Mesendoderm (in vitro differentiated cells): ENCODE measurements around the gene PHYHD1.

Experiments
- DNase-seq: peaks from one replicate; pipeline ENCODE4 v3.0.0; 2013
- H2AK5ac ChIP-seq: 2 replicates; pipeline ENCODE4 v1.6.1; 2013; ENCODE audit warnings: low read length, inconsistent platforms
- H2BK120ac ChIP-seq: 2 replicates; pipeline ENCODE4 v1.6.1; 2013; ENCODE audit warnings: low read depth, mild to moderate bottlenecking, low read length, moderate library complexity, mixed read lengths
- H2BK15ac ChIP-seq: replicated peaks from 2 replicates; pipeline ENCODE4 v1.6.1; 2013; ENCODE audit warnings: low read depth, mild to moderate bottlenecking, moderate library complexity
- H2BK5ac ChIP-seq: 2 replicates; pipeline ENCODE4 v1.6.1; 2013; ENCODE audit warnings: low read length, inconsistent platforms
- H3K18ac ChIP-seq: 2 replicates; pipeline ENCODE4 v1.6.1; 2013; ENCODE audit warnings: mild to moderate bottlenecking, low read length, mixed read lengths
- H3K23ac ChIP-seq: one replicate; pipeline ENCODE4 v1.6.1; 2013; ENCODE audit warnings: low read length
- H3K27ac ChIP-seq: 2 replicates; pipeline ENCODE4 v1.5.1; 2013; ENCODE audit warnings: low read depth, mild to moderate bottlenecking, inconsistent platforms, low read length, moderate library complexity
- H3K27me3 ChIP-seq: 2 replicates; pipeline ENCODE4 v1.6.1; 2013; ENCODE audit warnings: low read length, control low read depth, mild to moderate bottlenecking, inconsistent platforms; ENCODE audit not compliant: insufficient read depth, poor library complexity
- H3K36me3 ChIP-seq: 2 replicates; pipeline ENCODE4 v1.6.1; 2013; ENCODE audit warnings: low read length, inconsistent platforms; ENCODE audit not compliant: control insufficient read depth, insufficient read depth
- H3K4ac ChIP-seq: one replicate; pipeline ENCODE4 v1.6.1; 2013; ENCODE audit warnings: low read depth, mild to moderate bottlenecking, low read length, moderate library complexity
- H3K4me1 ChIP-seq: 2 replicates; pipeline ENCODE4 v1.6.1; 2013; ENCODE audit warnings: low read depth, low read length, inconsistent platforms; ENCODE audit not compliant: control insufficient read depth
- H3K4me2 ChIP-seq: 2 replicates; pipeline ENCODE4 v1.6.1; 2013; ENCODE audit warnings: low read length
- H3K4me3 ChIP-seq: 2 replicates; pipeline ENCODE4 v1.5.1; 2013; ENCODE audit warnings: mild to moderate bottlenecking, low read length
- H3K56ac ChIP-seq: one replicate; pipeline ENCODE4 v1.6.1; 2013; ENCODE audit warnings: low read length
- H3K79me1 ChIP-seq: 2 replicates; pipeline ENCODE4 v1.6.1; 2013; ENCODE audit warnings: low read length, inconsistent platforms
- H3K79me2 ChIP-seq: 2 replicates; pipeline ENCODE4 v1.6.1; 2013; ENCODE audit warnings: mild to moderate bottlenecking, low read length; ENCODE audit not compliant: control insufficient read depth, insufficient read depth
- H3K9ac ChIP-seq: 2 replicates; pipeline ENCODE4 v1.6.1; 2013; ENCODE audit warnings: low read length, inconsistent platforms
- H4K5ac ChIP-seq: one replicate; pipeline ENCODE4 v1.6.1; 2013; ENCODE audit warnings: low read length
- H4K8ac ChIP-seq: one replicate; pipeline ENCODE4 v1.6.1; 2013; ENCODE audit warnings: low read depth, mild to moderate bottlenecking, control low read depth, low read length, moderate library complexity
- WGBS: extraction: QIAGEN DNeasy Blood & Tissue Kit; methylation state at CpG from one replicate; pipeline ENCODE4 v1.1.7; 2013; ENCODE audit warnings: low lambda C conversion rate, missing lambda C conversion rate; ENCODE audit not compliant: insufficient coverage; ENCODE audit errors: extremely low coverage; 5-methylcytosine and 5-hydroxymethylcytosine counted together

The PHYHD1 gene

GRCh38 chr9:128918921-128919320 lies 1.9 kb upstream of the PHYHD1 start:
- Histone ChIP-seq H2BK120ac (no peak overlapping the region), H3K36me3 (peaks cover 4% of the 10 kb centered on the region), H3K4me3 (no peak overlapping the region), H3K4ac (no peak overlapping the region), H2BK15ac (no peak overlapping the region), H3K9ac (no peak overlapping the region), H2BK5ac (no peak overlapping the region), H3K4me2 (no peak overlapping the region), H2AK5ac (no peak overlapping the region), H4K8ac (no peak overlapping the region), H3K27me3 (no peaks in the 10 kb centered on the region), H3K23ac (no peak overlapping the region), H4K5ac (no peak overlapping the region), H3K18ac (no peak overlapping the region), H3K79me1 (peaks cover 7% of the 10 kb centered on the region), H3K79me2 (peaks cover 7% of the 10 kb centered on the region), H3K27ac (no peak overlapping the region), H3K56ac (no peak overlapping the region), H3K4me1 (peaks cover 4% of the 10 kb centered on the region)
- no CpG with 5 or more reads among the region's 2 CpGs for WGBS
- DNase-seq = no peak

DNA sequence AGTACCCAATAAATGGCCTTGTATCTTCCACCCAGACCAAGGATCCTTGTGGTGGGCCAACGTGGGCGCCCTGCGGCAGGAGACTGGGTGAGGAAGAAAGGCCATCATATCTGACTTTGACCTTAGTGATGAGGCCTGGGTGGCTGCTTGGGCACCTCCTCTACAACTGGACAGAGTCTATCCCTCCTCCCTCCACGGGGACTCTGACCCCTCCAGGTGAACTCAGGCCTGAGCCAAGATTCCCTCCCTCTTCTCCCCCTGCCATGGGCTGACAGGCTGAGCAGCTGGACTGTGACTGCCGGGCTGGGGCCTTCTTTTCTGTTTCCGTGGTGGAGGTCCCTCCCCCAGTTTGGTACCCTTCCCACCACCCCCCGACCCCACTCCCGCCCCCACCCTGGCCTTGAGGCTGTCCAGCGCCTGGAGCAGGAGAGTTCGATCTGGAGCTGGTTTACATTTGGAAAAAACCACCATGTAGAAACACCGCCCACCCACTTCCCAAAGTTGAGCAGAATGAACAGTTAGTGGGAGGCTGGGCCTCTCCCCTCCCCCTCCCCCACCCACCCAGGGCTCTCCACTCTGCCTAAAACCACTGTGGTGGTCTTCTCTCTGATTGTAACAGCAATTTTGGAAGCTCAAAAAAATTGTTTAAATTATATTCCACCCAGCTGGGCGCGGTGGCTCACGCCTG lies 1.2 kb upstream of the PHYHD1 start:
- no peak overlapping the region for H3K4me2 ChIP-seq
- no peak overlapping the region for H3K18ac ChIP-seq
- no CpG with 5 or more reads among the region's 14 CpGs for WGBS
- no peak overlapping the region for H3K56ac ChIP-seq
- H3K27ac ChIP-seq = no peak overlapping the region
- no peak overlapping the region for H4K8ac ChIP-seq
- H2AK5ac ChIP-seq = no peak overlapping the region
- peaks cover 4% of the 10 kb centered on the region for H3K4me1 ChIP-seq
- H2BK15ac ChIP-seq = no peak overlapping the region
- H3K79me2 ChIP-seq = peaks cover 3% of the 10 kb centered on the region
- peaks cover 3% of the 10 kb centered on the region for H3K79me1 ChIP-seq
- H3K23ac ChIP-seq = no peak overlapping the region
- no peak overlapping the region for H3K9ac ChIP-seq
- H2BK120ac ChIP-seq = no peak overlapping the region
- DNase-seq = no peak
- no peaks in the 10 kb centered on the region for H3K27me3 ChIP-seq
- H4K5ac ChIP-seq = no peak overlapping the region
- H3K4me3 ChIP-seq = no peak overlapping the region
- no peak overlapping the region for H2BK5ac ChIP-seq
- H3K36me3 ChIP-seq = peaks cover 4% of the 10 kb centered on the region
- H3K4ac ChIP-seq = no peak overlapping the region

DNA sequence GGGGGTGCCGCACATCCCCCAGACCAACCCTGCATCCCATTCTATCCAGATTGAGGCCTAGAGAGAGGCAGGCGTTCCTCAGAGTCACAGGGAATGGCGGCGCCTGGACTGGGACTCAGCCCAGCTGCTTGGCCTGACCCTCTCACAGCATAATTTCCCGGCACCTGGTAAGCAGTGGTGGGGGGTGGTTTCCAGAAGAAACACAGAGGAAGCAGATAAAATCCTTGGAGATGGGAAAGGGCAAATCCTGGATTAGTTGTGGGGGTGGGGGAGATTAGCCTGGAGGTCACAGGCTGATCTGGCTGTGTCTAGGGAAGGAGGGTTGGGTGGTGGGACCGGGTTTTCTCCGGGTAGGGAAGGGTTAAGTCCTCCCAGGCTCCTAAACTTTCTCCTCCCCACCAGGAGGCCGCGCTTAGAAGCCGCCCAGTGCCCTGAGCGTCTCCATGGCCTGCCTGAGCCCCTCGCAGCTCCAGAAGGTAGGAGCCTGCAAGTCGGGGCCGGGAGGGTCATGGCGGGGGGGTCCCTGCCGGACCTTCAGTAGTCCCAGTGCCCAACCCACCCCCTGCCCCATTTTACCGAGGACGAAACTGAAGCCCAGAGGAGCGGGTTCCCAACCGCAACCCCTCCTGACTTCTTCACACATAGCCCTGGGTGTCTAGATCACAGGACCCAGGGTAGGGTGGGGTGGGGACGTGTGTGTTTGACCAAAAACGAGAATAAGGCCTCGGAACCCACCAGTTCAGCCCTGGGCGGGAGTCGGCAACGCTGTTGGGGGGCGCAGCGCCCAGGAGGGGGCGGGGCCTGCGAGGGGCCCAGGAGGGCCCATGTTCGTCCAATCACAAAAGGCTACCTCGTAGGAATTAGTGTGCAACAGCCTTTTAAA lies 1.3 kb downstream of the PHYHD1 start:
- no peaks in the 10 kb centered on the region for H3K79me1 ChIP-seq
- DNase-seq = peak; percentile 92
- no CpG with 5 or more reads among the region's 32 CpGs for WGBS
- no peak overlapping the region for H2BK15ac ChIP-seq
- H3K4ac ChIP-seq = peak overlapping the region; percentile 22
- no peak overlapping the region for H3K23ac ChIP-seq
- no peaks in the 10 kb centered on the region for H3K79me2 ChIP-seq
- H4K8ac ChIP-seq = no peak overlapping the region
- no peak overlapping the region for H2BK120ac ChIP-seq
- H3K4me3 ChIP-seq = peak overlapping the region; percentile 72
- H3K4me2 ChIP-seq = peak overlapping the region; percentile 80
- peak overlapping the region; percentile 85 for H3K9ac ChIP-seq
- H4K5ac ChIP-seq = no peak overlapping the region
- H3K18ac ChIP-seq = peak overlapping the region; percentile 96
- peak overlapping the region; percentile 10 for H2AK5ac ChIP-seq
- H3K56ac ChIP-seq = peak overlapping the region; percentile 91
- peak overlapping the region; percentile 73 for H2BK5ac ChIP-seq
- no peaks in the 10 kb centered on the region for H3K27me3 ChIP-seq
- no peaks in the 10 kb centered on the region for H3K36me3 ChIP-seq
- H3K4me1 ChIP-seq = peaks cover 4% of the 10 kb centered on the region
- peak overlapping the region; percentile 81 for H3K27ac ChIP-seq

- H3K27ac ChIP-seq = no peak overlapping the region
- WGBS = no CpG with 5 or more reads among the region's 6 CpGs
- H3K79me2 ChIP-seq = no peaks in the 10 kb centered on the region
- no peak overlapping the region for H2BK15ac ChIP-seq
- no peak for DNase-seq
- H3K27me3 ChIP-seq = no peaks in the 10 kb centered on the region
- H3K79me1 ChIP-seq = no peaks in the 10 kb centered on the region
- H3K18ac ChIP-seq = no peak overlapping the region
- H2BK5ac ChIP-seq = no peak overlapping the region
- no peak overlapping the region for H3K56ac ChIP-seq
- no peak overlapping the region for H4K8ac ChIP-seq
- no peak overlapping the region for H4K5ac ChIP-seq
- H3K23ac ChIP-seq = no peak overlapping the region
- H3K4me3 ChIP-seq = no peak overlapping the region
- no peak overlapping the region for H3K9ac ChIP-seq
- no peak overlapping the region for H3K4me2 ChIP-seq
- H2BK120ac ChIP-seq = no peak overlapping the region
- no peak overlapping the region for H2AK5ac ChIP-seq
- no peaks in the 10 kb centered on the region for H3K36me3 ChIP-seq
- H3K4ac ChIP-seq = no peak overlapping the region
- H3K4me1 ChIP-seq = peaks cover 4% of the 10 kb centered on the region
Measured at GRCh38 chr9:128923493-128923883, 2.7 kb downstream of the PHYHD1 start.

DNA sequence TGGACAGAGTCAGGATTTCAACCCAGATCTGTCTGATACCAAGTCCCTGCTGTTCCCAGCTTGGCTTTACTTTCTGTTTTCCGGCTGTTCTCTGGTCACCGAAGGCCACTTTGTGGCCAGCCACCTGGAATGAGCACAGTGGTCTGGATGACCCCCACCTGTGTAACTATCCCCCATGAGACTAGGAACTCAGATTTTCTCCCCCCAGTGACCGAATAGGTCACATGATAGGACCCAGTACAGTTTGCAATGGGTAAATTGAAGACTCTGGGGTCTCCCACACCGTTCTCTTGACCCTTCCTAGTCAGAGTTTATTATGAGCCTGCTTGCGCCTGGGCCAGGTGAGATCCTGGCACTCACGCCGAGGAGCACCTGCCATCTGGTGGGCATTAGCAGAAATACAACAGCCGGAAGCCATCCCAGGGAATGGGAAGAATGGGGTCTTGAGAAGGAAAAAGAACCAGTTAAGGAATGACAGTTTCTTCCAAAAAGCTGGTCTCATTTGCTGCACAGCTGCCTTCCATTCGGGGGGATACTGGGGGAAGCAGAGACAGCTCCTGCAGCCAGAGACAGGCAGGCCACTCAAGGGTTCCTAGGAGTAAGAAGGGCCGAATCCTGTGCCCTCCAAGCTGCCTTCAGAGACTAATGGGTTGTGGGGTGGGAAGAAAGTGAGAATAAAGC lies 7.1 kb downstream of the PHYHD1 start:
- Histone ChIP-seq H3K4ac (no peak overlapping the region), H3K9ac (no peak overlapping the region), H3K4me2 (no peak overlapping the region), H3K56ac (peak overlapping the region; percentile 75), H2AK5ac (no peak overlapping the region), H3K79me1 (no peaks in the 10 kb centered on the region), H3K79me2 (no peaks in the 10 kb centered on the region), H3K36me3 (no peaks in the 10 kb centered on the region), H3K4me3 (no peak overlapping the region), H4K5ac (no peak overlapping the region), H3K27me3 (no peaks in the 10 kb centered on the region), H2BK5ac (no peak overlapping the region), H3K27ac (no peak overlapping the region), H2BK120ac (no peak overlapping the region), H4K8ac (no peak overlapping the region), H3K18ac (no peak overlapping the region), H3K23ac (no peak overlapping the region), H2BK15ac (no peak overlapping the region), H3K4me1 (no peaks in the 10 kb centered on the region)
- peak; percentile 80 for DNase-seq
- no CpG with 5 or more reads among the region's 10 CpGs for WGBS
